WTC11 (cell line): ENCODE data around the gene GALM. TPM values are rescaled to one million over a fixed set of nuclear protein-coding genes. Genes with fewer than 3 reads are reported as not detected.

Experiments
- ATAC-seq: fragments of 200-7000 bp; cut with Tn5 transposase; 2 replicates; pipeline ENCODE4 v1.10.0; 2021; ENCODE audit warnings: mild to moderate bottlenecking, moderate library complexity
- CTCF ChIA-PET: fragments of 300-600 bp; sonication (Branson Sonifier 250); formaldehyde crosslinking; loops from one replicate; lab custom pipeline; 2021; ENCODE audit warnings: antibody characterized with exemption; lab: Charles Lee
- POLR2A ChIA-PET: fragments of 350-600 bp; sonication (Branson Sonifier 250); formaldehyde crosslinking; loops from one replicate; lab custom pipeline; 2021; ENCODE audit warnings: antibody characterized with exemption; lab: Charles Lee
- DNase-seq: peaks from one replicate; pipeline ENCODE4 v3.0.0; 2021; ENCODE audit warnings: low spot score
- H3K27ac Mint-ChIP-seq: 2 replicates; pipeline ENCODE4 v1.8.0; 2021; ENCODE audit warnings: mixed read lengths
- H3K27me3 Mint-ChIP-seq: 2 replicates; pipeline ENCODE4 v1.8.0; 2021; ENCODE audit warnings: low read depth, mild to moderate bottlenecking, moderate library complexity, mixed read lengths
- H3K36me3 Mint-ChIP-seq: 2 replicates; pipeline ENCODE4 v1.8.0; 2021; ENCODE audit warnings: mixed read lengths
- H3K4me1 Mint-ChIP-seq: 2 replicates; pipeline ENCODE4 v1.8.0; 2022; ENCODE audit warnings: mixed read lengths
- H3K4me3 Mint-ChIP-seq: 2 replicates; pipeline ENCODE4 v1.8.0; 2021; ENCODE audit warnings: mild to moderate bottlenecking, moderate library complexity, mixed read lengths
- H3K9me3 Mint-ChIP-seq: 2 replicates; pipeline ENCODE4 v1.8.0; 2021; ENCODE audit warnings: mixed read lengths
- AR ChIP-seq: fragments of 250-450 bp; sonication (Bioruptor Pico); IDR thresholded peaks from 2 replicates; pipeline ENCODE4 v1.9.0; 2021; ENCODE audit warnings: mild to moderate bottlenecking
- EMX1 ChIP-seq: fragments of 250-450 bp; sonication (Bioruptor Pico); IDR thresholded peaks from 2 replicates; pipeline ENCODE4 v1.8.0; 2021; ENCODE audit warnings: mild to moderate bottlenecking
- ESRRA ChIP-seq: sonication (generic); formaldehyde crosslinking; IDR thresholded peaks from 2 replicates; pipeline ENCODE4 v1.8.1; 2022; ENCODE audit warnings: mild to moderate bottlenecking, missing genetic modification reagents, borderline replicate concordance
- FOXK1 ChIP-seq: sonication (generic); formaldehyde crosslinking; IDR thresholded peaks from 2 replicates; pipeline ENCODE4 v1.8.0; 2022; ENCODE audit warnings: mild to moderate bottlenecking, moderate library complexity, missing genetic modification reagents
- HMGXB4 ChIP-seq: sonication (generic); formaldehyde crosslinking; IDR thresholded peaks from 2 replicates; pipeline ENCODE4 v1.8.1; 2023; ENCODE audit warnings: mild to moderate bottlenecking, moderate library complexity, missing genetic modification reagents
- JAZF1 ChIP-seq: fragments of 250-450 bp; sonication (Bioruptor Pico); IDR thresholded peaks from 2 replicates; pipeline ENCODE4 v1.9.0; 2021; ENCODE audit warnings: moderate library complexity, mild to moderate bottlenecking, inconsistent platforms
- JUN ChIP-seq: sonication (generic); formaldehyde crosslinking; IDR thresholded peaks from 2 replicates; pipeline ENCODE4 v1.8.0; 2023; ENCODE audit warnings: mild to moderate bottlenecking, missing genetic modification reagents
- KAT7 ChIP-seq: sonication (generic); formaldehyde crosslinking; IDR thresholded peaks from 2 replicates; pipeline ENCODE4 v1.8.1; 2023; ENCODE audit warnings: missing genetic modification reagents, mild to moderate bottlenecking, borderline replicate concordance
- NFYB ChIP-seq: sonication (generic); formaldehyde crosslinking; conservative IDR thresholded peaks from 2 replicates; pipeline ENCODE4 v1.8.0; 2022; ENCODE audit warnings: low read depth, missing genetic modification reagents
- RORB ChIP-seq: fragments of 250-450 bp; sonication (Bioruptor Pico); IDR thresholded peaks from 2 replicates; pipeline ENCODE4 v1.9.0; 2021; ENCODE audit warnings: mild to moderate bottlenecking
- TEAD1 ChIP-seq: sonication (generic); formaldehyde crosslinking; IDR thresholded peaks from 2 replicates; pipeline ENCODE4 v1.8.0; 2022; ENCODE audit warnings: mild to moderate bottlenecking, missing genetic modification reagents
- ZNF219 ChIP-seq: sonication (generic); formaldehyde crosslinking; IDR thresholded peaks from 2 replicates; pipeline ENCODE4 v1.8.0; 2023; ENCODE audit warnings: missing genetic modification reagents, mild to moderate bottlenecking, borderline replicate concordance
- ZNF416 ChIP-seq: fragments of 250-450 bp; sonication (Bioruptor Pico); IDR thresholded peaks from 2 replicates; pipeline ENCODE4 v1.9.0; 2021; ENCODE audit warnings: mild to moderate bottlenecking, inconsistent platforms
- ZSCAN18 ChIP-seq: fragments of 250-450 bp; sonication (Bioruptor Pico); IDR thresholded peaks from 2 replicates; pipeline ENCODE4 v2.1.2; 2022; ENCODE audit warnings: mild to moderate bottlenecking, moderate library complexity
- total RNA-seq: library from RNA; stranded (reverse); gene quantifications from 3 replicates; pipeline ENCODE4 v1.2.3, GENCODE V29; 2021
- TF ChIP-seq, protein P1 (sequence below): fragments of 250-450 bp; sonication (Bioruptor Pico); IDR thresholded peaks from 2 replicates; pipeline ENCODE4 v1.9.0; 2021; ENCODE audit warnings: mild to moderate bottlenecking, borderline replicate concordance
- TF ChIP-seq, protein P2 (sequence below): sonication (generic); formaldehyde crosslinking; IDR thresholded peaks from 2 replicates; pipeline ENCODE4 v1.8.1; 2022; ENCODE audit warnings: mild to moderate bottlenecking, moderate library complexity, missing genetic modification reagents

The GALM gene
- total RNA-seq, 1 experiment from 2014 or later: 11.2 TPM

GRCh38 chr2:38748943-38749804, 83.3 kb downstream of the GALM start:
- POLR2A ChIA-PET: no interaction called here
- H3K9me3 Mint-ChIP-seq: no peaks in the 10 kb centered on the region
- H3K4me3 Mint-ChIP-seq: peak overlapping the region; percentile 100
- no peaks in the 10 kb centered on the region for H3K27me3 Mint-ChIP-seq
- H3K4me1 Mint-ChIP-seq: peaks cover 44% of the 10 kb centered on the region
- TF ChIP-seq JAZF1 (CRISPR knock-in tag) (no peak), AR (CRISPR knock-in tag) (peak; percentile 58; the same call in 1 of the 2 replicates), ZSCAN18 (CRISPR knock-in tag) (no peak), NFYB (CRISPR knock-in tag) (no peak), FOXK1 (no peak)
- H3K27ac Mint-ChIP-seq: peak overlapping the region; percentile 98
- CTCF ChIA-PET: no interaction called here
- peaks cover 65% of the 10 kb centered on the region for H3K36me3 Mint-ChIP-seq
- no peak for ATAC-seq
- no peak for DNase-seq

- peak overlapping the region; percentile 100 for H3K4me3 Mint-ChIP-seq
- ChIA-PET CTCF (interaction anchor here (2.1 kb wide), 1 partner anchor 147 kb away, joined by 4 read pairs; no protein-coding TSS in a partner anchor), POLR2A (interaction anchor here (0.5 to 2.4 kb wide), 15 partner anchors 7 to 435 kb away, joined by 3 to 55 read pairs (median 6); partner anchors contain the start of genes DHX57, GALM, HNRNPLL and MORN2)
- DNase-seq (peak; percentile 23), ATAC-seq (no peak)
- no peaks in the 10 kb centered on the region for H3K9me3 Mint-ChIP-seq
- H3K4me1 Mint-ChIP-seq: peaks cover 44% of the 10 kb centered on the region
- peaks cover 54% of the 10 kb centered on the region for H3K36me3 Mint-ChIP-seq
- peak overlapping the region; percentile 100 for H3K27ac Mint-ChIP-seq
- no peaks in the 10 kb centered on the region for H3K27me3 Mint-ChIP-seq
- TF ChIP-seq ESRRA (CRISPR knock-in tag) (0 out of 2 replicates have a peak, but pooled peaks have one; percentile 17), AR (CRISPR knock-in tag) (no peak), ZNF416 (CRISPR knock-in tag) (0 out of 2 replicates have a peak, but pooled peaks have one; percentile 31), JUN (CRISPR knock-in tag) (0 out of 2 replicates have a peak, but pooled peaks have one; percentile 13), KAT7 (0 out of 2 replicates have a peak, but pooled peaks have one; percentile 3), HMGXB4 (CRISPR knock-in tag) (no peak), ZNF219 (CRISPR knock-in tag) (no peak), TEAD1 (no peak), EMX1 (0 out of 2 replicates have a peak, but pooled peaks have one; percentile 8), RORB (0 out of 2 replicates have a peak, but pooled peaks have one; percentile 31)
- TF ChIP-seq, protein P1, sequence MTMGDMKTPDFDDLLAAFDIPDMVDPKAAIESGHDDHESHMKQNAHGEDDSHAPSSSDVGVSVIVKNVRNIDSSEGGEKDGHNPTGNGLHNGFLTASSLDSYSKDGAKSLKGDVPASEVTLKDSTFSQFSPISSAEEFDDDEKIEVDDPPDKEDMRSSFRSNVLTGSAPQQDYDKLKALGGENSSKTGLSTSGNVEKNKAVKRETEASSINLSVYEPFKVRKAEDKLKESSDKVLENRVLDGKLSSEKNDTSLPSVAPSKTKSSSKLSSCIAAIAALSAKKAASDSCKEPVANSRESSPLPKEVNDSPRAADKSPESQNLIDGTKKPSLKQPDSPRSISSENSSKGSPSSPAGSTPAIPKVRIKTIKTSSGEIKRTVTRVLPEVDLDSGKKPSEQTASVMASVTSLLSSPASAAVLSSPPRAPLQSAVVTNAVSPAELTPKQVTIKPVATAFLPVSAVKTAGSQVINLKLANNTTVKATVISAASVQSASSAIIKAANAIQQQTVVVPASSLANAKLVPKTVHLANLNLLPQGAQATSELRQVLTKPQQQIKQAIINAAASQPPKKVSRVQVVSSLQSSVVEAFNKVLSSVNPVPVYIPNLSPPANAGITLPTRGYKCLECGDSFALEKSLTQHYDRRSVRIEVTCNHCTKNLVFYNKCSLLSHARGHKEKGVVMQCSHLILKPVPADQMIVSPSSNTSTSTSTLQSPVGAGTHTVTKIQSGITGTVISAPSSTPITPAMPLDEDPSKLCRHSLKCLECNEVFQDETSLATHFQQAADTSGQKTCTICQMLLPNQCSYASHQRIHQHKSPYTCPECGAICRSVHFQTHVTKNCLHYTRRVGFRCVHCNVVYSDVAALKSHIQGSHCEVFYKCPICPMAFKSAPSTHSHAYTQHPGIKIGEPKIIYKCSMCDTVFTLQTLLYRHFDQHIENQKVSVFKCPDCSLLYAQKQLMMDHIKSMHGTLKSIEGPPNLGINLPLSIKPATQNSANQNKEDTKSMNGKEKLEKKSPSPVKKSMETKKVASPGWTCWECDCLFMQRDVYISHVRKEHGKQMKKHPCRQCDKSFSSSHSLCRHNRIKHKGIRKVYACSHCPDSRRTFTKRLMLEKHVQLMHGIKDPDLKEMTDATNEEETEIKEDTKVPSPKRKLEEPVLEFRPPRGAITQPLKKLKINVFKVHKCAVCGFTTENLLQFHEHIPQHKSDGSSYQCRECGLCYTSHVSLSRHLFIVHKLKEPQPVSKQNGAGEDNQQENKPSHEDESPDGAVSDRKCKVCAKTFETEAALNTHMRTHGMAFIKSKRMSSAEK: 0 out of 2 replicates have a peak, but pooled peaks have one; percentile 58
- TF ChIP-seq, protein P2, sequence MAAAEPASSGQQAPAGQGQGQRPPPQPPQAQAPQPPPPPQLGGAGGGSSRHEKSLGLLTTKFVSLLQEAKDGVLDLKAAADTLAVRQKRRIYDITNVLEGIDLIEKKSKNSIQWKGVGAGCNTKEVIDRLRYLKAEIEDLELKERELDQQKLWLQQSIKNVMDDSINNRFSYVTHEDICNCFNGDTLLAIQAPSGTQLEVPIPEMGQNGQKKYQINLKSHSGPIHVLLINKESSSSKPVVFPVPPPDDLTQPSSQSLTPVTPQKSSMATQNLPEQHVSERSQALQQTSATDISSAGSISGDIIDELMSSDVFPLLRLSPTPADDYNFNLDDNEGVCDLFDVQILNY (CRISPR knock-in tag): 0 out of 2 replicates have a peak, but pooled peaks have one; percentile 12
Measured at GRCh38 chr2:38750011-38750890, 84.3 kb downstream of the GALM start.
